GM12878 (cell line): ENCODE results near the gene CDC14A. TPM values are rescaled to one million over a fixed set of nuclear protein-coding genes. Genes with fewer than 3 reads are reported as not detected.

ENCODE experiments used
- ATAC-seq: fragments of 200-7000 bp; cut with Tn5 transposase; 3 replicates; pipeline ENCODE4 v1.9.1; 2020; ENCODE audit warnings: mild to moderate bottlenecking, moderate library complexity
- BruUV-seq: library from RNA; stranded (reverse); fragments of 400-500 nt; replicated peaks from 2 replicates; lab custom pipeline; 2021; lab: Mats Ljungman, UMichigan
- CTCF ChIA-PET: fragments of 300-600 bp; sonication (Branson Sonifier 250); formaldehyde crosslinking; extraction: SDS; loops from one replicate; lab custom pipeline; 2021; ENCODE audit warnings: inconsistent platforms; lab: Yijun Ruan, JAX
- POLR2A ChIA-PET: fragments of 350-600 bp; formaldehyde crosslinking; extraction: SDS; loops from one replicate; lab custom pipeline; 2021; ENCODE audit warnings: inconsistent platforms; lab: Charles Lee
- RAD21 ChIA-PET: fragments of 300-600 bp; sonication (Branson Sonifier 250); formaldehyde crosslinking; loops from one replicate; lab custom pipeline; 2023; ENCODE audit warnings: antibody characterized with exemption; ENCODE audit not compliant: unreplicated experiment; lab: Charles Lee
- SMC1A ChIA-PET: fragments of 300-600 bp; sonication (Branson Sonifier 250); formaldehyde crosslinking; loops from one replicate; lab custom pipeline; 2023; ENCODE audit not compliant: unreplicated experiment, uncharacterized antibody; lab: Charles Lee
- DNase-seq: peaks from one replicate; pipeline ENCODE4 v3.0.0-alpha.2; 2011; ENCODE audit warnings: low read depth, low spot score
- FAIRE-seq: peaks from 3 replicates; lab custom pipeline; 2011; peaks lifted over from hg19 to GRCh38; lab: Jason Lieb, UNC
- H2AFZ ChIP-seq: 2 replicates; pipeline ENCODE4 v1.6.0; 2011; ENCODE audit warnings: low read depth, low read length, control low read depth; ENCODE audit not compliant: control insufficient read depth
- H3K27ac ChIP-seq: 2 replicates; pipeline ENCODE4 v1.5.1; 2011; ENCODE audit warnings: control low read depth; ENCODE audit not compliant: control insufficient read depth, insufficient read depth
- H3K27me3 ChIP-seq, 2 experiments: replicated peaks in 1 of 2; 2 replicates each; pipeline versions ENCODE4 v1.6.0 to v1.6.1; 2011; ENCODE audit warnings: low read length in 1 of 2; ENCODE audit not compliant: control insufficient read depth in 2 of 2, insufficient read depth in 2 of 2
- H3K36me3 ChIP-seq, 2 experiments: 2 replicates each; pipeline ENCODE4 v1.5.1; 2011; ENCODE audit warnings: low read length in 1 of 2; ENCODE audit not compliant: control insufficient read depth in 2 of 2, insufficient read depth in 2 of 2
- H3K4me1 ChIP-seq: 2 replicates; pipeline ENCODE4 v1.6.1; 2011; ENCODE audit warnings: mild to moderate bottlenecking, low read length, moderate library complexity, mixed read lengths; ENCODE audit not compliant: control insufficient read depth, insufficient read depth
- H3K4me2 ChIP-seq: 2 replicates; pipeline ENCODE4 v1.6.0; 2011; ENCODE audit warnings: control low read depth; ENCODE audit not compliant: control insufficient read depth, insufficient read depth
- H3K4me3 ChIP-seq: fragments of 200-600 bp; sonication (generic); 2 replicates; pipeline ENCODE4 v1.5.1; 2016
- H3K79me2 ChIP-seq: 2 replicates; pipeline ENCODE4 v1.6.0; 2011; ENCODE audit warnings: low read length; ENCODE audit not compliant: control insufficient read depth, insufficient read depth
- H3K9ac ChIP-seq: 2 replicates; pipeline ENCODE4 v1.8.0; 2011; ENCODE audit warnings: low read length, control low read depth, mixed read lengths; ENCODE audit not compliant: control insufficient read depth, insufficient read depth
- H3K9me3 ChIP-seq: replicated peaks from 3 replicates; pipeline ENCODE4 v1.5.1; 2011; ENCODE audit warnings: mild to moderate bottlenecking, low read length; ENCODE audit not compliant: control insufficient read depth, insufficient read depth
- H4K20me1 ChIP-seq: 2 replicates; pipeline ENCODE4 v1.6.0; 2011; ENCODE audit not compliant: control insufficient read depth, insufficient read depth
- FOS ChIP-seq: IDR thresholded peaks from 3 replicates; pipeline ENCODE4 v1.6.1; 2011; ENCODE audit warnings: borderline replicate concordance; ENCODE audit not compliant: insufficient read length; ENCODE audit errors: extremely low read depth
- NR2C1 ChIP-seq: fragments of 450-650 bp; IDR thresholded peaks from 2 replicates; pipeline ENCODE4 v1.6.1; 2017; ENCODE audit warnings: antibody characterized with exemption, mild to moderate bottlenecking, moderate library complexity
- WGBS: methylation state at CpG from one replicate; pipeline ENCODE4 v1.1.6; 2016; ENCODE audit warnings: low lambda C conversion rate; ENCODE audit not compliant: insufficient replicate concordance, insufficient coverage; ENCODE audit errors: missing lambda C conversion rate; 5-methylcytosine and 5-hydroxymethylcytosine counted together
- in situ Hi-C: fragments of 300-500 bp; cut with MboI; formaldehyde crosslinking; loops from 9 replicates; pipeline ENCODE4 v1.14.3; 2018; ENCODE audit warnings: mixed read lengths
- intact Hi-C: fragments of 100-400 bp; cut with micrococcal nuclease; formaldehyde crosslinking; loops from one replicate; pipeline ENCODE4 v1.14.2; 2022; ENCODE audit not compliant: unreplicated experiment
- polyA plus RNA-seq, 11 experiments: library from polyadenylated mRNA; depleted of rRNA in 4 of 11; unstranded in 6 of 11; stranded (reverse) in 5 of 11; fragments of >200 nt; fragmentation: Nextera tagmentation in 4 of 11; fragmentation: Illumina TruSeq in 1 of 11; extraction: Ambion mirVana in 4 of 11; extraction: Trizol in 1 of 11; gene quantifications; 1 replicate in 1 of 11; 2 replicates in 10 of 11; pipeline versions ENCODE4 v1.2.1 to v1.2.3, GENCODE V29; 2011 to 2016; ENCODE audit warnings: inconsistent platforms in 2 of 11, missing spikeins in 2 of 11, low read depth in 1 of 11
- total RNA-seq, 4 experiments: library from RNA; depleted of rRNA in 3 of 4; stranded (reverse); fragments of >200 nt in 3 of 4; fragmentation: Illumina TruSeq in 1 of 4; extraction: Trizol in 1 of 4; gene quantifications; 2 replicates each; pipeline versions ENCODE4 v1.2.1 to v1.2.3, GENCODE V29; 2013 to 2021
- TF ChIP-seq, protein P1 (sequence below): IDR thresholded peaks from 2 replicates; pipeline ENCODE4 v1.6.1; 2012; ENCODE audit warnings: low read length, inconsistent platforms
- TF ChIP-seq, protein P2 (sequence below): fragments of 450-650 bp; IDR thresholded peaks from 2 replicates; pipeline ENCODE4 v1.6.1; 2016; ENCODE audit warnings: mild to moderate bottlenecking

CDC14A gene
- total and polyA plus RNA-seq, 10 of the 15 experiments (the other 5 are each of a cell fraction or from before 2014, with no cell fraction given) = 1.5 to 7.1 (median 5.5) TPM

DNA sequence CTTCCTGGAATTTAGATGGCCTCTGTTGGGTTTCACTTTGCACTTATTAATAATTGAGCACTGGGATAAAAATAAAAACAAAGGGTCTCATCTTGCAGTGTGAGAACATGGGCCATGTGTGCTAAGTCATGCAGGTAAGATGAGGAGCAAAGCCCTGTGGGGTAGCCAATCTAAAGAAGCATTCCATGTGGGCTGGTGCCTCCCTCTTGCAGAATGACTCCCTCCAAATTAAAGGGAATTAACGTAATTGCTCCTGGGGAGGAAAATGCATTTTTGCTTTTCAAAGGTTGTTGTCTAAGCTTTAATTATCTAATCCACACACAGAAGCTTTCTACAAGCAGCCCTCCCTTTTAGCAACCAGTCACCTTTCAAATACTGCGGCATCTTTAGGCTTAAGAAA, 69.8 kb downstream of the CDC14A start:
- in situ Hi-C loops = no loop called here
- WGBS = 98% methylated on average over 2 of the region's 2 CpGs
- Histone ChIP-seq H3K9ac (no peak overlapping the region), H3K79me2 (no peaks in the 10 kb centered on the region), H3K4me3 (no peak overlapping the region), H3K4me2 (no peak overlapping the region), H3K27me3 (no peaks in the 10 kb centered on the region), H3K36me3 (no peaks in the 10 kb centered on the region), H3K9me3 (no peaks in the 10 kb centered on the region), H3K27ac (no peak overlapping the region), H4K20me1 (no peaks in the 10 kb centered on the region; the same call in 1 of the 2 replicates), H2AFZ (no peak overlapping the region), H3K4me1 (peaks cover 11% of the 10 kb centered on the region)
- no TSS peak for BruUV-seq
- FAIRE-seq (no peak), DNase-seq (no peak), ATAC-seq (no peak)
- TF ChIP-seq, protein P1, sequence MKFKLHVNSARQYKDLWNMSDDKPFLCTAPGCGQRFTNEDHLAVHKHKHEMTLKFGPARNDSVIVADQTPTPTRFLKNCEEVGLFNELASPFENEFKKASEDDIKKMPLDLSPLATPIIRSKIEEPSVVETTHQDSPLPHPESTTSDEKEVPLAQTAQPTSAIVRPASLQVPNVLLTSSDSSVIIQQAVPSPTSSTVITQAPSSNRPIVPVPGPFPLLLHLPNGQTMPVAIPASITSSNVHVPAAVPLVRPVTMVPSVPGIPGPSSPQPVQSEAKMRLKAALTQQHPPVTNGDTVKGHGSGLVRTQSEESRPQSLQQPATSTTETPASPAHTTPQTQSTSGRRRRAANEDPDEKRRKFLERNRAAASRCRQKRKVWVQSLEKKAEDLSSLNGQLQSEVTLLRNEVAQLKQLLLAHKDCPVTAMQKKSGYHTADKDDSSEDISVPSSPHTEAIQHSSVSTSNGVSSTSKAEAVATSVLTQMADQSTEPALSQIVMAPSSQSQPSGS = no peak
- TF ChIP-seq FOS = no peak
- TF ChIP-seq, protein P2, sequence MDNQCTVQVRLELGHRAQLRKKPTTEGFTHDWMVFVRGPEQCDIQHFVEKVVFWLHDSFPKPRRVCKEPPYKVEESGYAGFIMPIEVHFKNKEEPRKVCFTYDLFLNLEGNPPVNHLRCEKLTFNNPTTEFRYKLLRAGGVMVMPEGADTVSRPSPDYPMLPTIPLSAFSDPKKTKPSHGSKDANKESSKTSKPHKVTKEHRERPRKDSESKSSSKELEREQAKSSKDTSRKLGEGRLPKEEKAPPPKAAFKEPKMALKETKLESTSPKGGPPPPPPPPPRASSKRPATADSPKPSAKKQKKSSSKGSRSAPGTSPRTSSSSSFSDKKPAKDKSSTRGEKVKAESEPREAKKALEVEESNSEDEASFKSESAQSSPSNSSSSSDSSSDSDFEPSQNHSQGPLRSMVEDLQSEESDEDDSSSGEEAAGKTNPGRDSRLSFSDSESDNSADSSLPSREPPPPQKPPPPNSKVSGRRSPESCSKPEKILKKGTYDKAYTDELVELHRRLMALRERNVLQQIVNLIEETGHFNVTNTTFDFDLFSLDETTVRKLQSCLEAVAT = no peak
- no peak for TF ChIP-seq NR2C1
- POLR2A ChIA-PET = interaction anchor here (1.4 kb wide), 1 partner anchor 9 kb away, joined by 3 read pairs; no protein-coding TSS in a partner anchor
- SMC1A ChIA-PET = interaction anchor here (1.0 to 3.3 kb wide), 7 partner anchors 11 to 69 kb away, joined by 3 to 13 read pairs (median 4); no protein-coding TSS in a partner anchor
- RAD21 ChIA-PET = no interaction called here
- intact Hi-C loops = no loop called here
- CTCF ChIA-PET = interaction anchor here (1.2 to 3.6 kb wide), 2 partner anchors 8 to 25 kb away, joined by 6 to 22 read pairs; no protein-coding TSS in a partner anchor
